ENCODE results near the gene SATB2.
A peak's percentile ranks its signal among the peaks of the same experiment; 100 is the strongest.

The SATB2 gene

DNA sequence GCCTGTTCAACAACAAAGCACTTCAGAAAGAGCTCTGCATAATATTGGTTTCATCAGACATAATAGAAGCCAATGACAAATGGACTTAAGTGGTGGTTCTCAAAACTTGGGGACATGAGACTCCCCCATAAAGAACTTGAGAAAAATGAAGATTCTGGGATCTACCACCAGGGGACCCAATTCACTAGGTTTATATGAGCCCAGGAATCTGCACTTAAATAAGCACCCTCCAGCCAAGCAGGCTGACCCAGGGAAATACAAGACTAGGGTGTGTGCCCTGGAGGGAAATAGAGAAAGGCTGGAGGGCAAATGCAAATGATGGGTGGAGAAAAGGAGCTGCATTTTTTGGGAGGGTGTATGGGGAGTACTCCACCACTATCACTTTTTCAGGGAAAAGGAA is 52.5 kb downstream of the SATB2 start:
- peak; percentile 22 for DNase-seq (ENCODE audit: low spot score)

DNA sequence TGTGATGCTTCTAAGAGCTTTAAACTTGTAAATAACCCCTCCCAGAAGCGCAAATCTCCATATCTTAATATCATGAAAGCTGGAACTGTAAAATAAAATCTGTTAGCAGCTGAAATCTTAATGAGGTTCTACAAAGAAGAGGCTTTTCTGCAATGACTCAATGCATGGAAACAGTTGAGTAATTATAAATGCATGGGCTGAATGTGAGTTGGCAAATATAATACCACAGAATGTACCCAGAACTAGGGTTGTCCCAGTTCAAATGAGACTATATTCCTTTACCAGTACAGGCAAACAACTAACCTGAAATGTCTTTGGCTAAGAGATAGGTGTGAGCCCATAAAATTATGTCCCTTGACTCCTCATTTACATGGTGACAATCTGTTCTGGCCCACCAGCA is 52.9 kb downstream of the SATB2 start:
- no peak for DNase-seq (ENCODE audit: low spot score)

DNA sequence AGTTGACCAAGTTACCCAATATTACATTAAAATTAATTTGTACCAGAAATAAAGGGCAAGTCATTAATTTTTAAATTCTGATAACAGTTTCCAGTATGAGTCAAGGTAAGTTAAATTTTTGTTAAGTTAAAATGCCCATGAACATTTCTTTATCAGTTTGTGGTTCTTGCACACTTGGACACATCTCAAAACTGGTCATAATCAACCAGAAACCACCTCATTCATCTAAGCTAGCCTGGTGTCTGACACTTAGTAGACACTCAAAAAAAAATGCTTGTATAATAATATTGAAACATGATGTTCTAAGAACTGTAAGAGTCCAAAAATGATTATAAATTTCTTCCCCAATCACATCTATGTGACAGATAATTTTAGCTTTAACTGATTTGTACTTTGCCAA is 62.4 kb downstream of the SATB2 start:
- no peak for DNase-seq (ENCODE audit: low spot score)

DNA sequence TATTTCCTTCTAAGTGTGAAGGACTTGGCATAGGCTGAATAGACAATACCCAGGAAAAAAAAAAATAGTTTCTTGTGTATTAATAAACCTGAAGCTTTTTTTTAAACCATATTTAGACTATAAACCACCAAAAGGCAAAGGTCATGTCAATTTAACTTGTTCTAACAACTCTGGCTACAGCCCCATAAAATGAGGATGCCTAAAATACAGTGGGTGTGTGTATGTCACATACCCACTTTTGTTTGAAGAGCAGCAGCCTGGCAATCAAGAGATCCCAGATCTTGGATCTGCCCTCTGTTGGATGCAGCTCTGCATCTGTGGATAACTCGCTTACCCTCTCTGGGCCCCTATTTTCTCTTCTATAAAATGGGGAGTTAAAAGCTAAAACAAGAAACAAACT is 65.4 kb downstream of the SATB2 start:
- no peak for DNase-seq (ENCODE audit: low spot score)

DNA sequence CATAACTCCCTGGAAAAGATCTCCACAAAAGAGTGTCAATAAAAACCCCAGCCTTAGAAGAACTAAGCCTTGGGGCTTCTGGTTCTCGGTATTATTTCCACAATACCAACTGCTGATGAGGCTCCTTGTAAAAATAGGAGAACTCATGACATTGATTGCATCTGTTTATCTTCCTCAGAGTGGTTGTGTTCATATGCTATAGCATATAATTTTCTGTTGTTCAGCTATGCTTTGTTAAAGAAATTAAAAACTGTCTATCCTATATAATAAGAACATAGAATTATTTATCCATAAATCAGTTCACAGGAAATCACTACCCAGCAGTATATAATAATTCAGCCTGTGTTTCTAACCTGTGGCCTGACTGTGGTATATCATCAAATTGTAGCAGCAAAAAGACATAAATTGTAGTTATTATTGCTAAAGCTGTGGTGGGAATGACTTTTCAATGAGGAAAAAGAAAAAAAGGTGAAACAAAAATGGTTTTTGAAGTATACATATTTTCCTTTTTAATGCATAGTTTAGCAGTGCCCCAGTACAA is 68.9 kb downstream of the SATB2 start:
- DNase-seq (ENCODE audit: low spot score): no peak

DNA sequence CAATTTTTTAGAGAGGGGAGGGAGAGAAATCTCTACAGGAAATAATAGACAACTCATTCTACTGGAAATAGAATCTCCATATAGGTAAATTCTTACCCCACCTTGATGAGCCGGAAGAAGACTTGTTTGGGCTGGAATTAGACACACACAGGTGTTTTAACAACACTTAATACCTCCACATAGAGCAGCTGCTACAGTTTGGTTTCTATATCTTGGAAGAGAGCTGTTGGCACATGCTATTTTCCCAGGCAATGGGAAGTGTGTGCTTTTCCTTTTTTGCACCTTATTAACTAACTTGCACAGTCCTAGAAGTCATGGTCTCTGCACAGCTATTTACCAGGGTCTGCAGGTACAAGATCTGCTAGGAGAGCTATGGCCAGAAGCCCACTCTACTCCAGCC is 73.7 kb downstream of the SATB2 start:
- no peak for DNase-seq (ENCODE audit: low spot score)

DNA sequence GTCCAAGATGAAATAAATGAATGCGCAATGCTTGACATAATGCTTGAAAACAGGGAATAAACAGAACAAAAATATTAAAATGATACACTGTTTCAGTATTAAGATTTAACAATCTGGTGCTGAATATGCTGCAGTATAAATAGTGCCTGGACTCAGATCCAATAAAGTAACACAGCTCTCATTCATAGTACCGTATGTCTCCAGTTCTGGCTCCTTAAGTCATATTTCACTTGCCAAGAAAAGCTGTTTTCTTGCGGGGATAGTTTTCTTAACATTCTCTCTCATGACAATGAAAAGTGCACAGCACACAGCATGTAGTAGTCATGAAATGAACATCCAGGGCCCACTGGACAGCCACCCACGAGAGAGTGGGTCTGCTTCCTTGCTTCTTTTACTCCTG is 74.7 kb downstream of the SATB2 start:
- no peak for DNase-seq (ENCODE audit: low spot score)

DNA sequence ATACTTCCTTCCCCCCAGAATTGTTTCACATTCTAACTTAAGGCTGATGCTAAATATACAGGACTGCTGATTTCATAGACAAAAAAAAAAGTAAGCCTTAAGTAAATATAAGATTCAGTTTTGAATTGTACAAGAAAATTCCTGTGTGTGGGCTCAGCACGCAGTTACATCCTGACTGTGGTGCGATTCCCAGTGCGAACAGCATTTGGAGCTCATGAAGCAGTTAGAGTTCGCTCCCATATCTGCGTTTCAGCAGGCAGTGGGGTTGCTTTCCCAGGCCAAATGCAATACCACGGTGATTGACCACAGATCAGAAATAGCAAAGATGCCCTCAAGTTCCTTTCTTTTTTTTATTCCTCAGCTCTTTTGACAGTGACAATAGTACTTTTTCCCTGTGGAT is 75.6 kb downstream of the SATB2 start:
- no peak for DNase-seq (ENCODE audit: low spot score)

DNA sequence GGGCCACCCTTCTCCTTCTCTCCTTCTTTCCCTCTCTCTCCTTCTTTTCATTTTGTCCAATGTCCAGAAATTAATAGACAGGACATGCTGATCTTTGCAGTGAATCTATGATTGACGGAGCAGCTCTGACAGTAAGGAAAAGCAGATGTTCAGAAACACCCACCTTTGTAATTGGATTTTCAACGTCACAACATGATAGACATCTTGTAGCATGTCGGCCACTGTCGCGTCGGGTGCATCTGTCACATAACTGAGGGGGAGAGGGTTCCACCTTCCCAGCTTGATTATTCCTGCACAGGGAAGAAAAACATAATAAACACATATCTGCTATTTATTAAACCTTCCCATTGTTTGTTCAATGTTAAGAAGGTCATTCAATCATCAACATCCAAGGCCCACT is 76.2 kb downstream of the SATB2 start:
- DNase-seq (ENCODE audit: low spot score): no peak

DNA sequence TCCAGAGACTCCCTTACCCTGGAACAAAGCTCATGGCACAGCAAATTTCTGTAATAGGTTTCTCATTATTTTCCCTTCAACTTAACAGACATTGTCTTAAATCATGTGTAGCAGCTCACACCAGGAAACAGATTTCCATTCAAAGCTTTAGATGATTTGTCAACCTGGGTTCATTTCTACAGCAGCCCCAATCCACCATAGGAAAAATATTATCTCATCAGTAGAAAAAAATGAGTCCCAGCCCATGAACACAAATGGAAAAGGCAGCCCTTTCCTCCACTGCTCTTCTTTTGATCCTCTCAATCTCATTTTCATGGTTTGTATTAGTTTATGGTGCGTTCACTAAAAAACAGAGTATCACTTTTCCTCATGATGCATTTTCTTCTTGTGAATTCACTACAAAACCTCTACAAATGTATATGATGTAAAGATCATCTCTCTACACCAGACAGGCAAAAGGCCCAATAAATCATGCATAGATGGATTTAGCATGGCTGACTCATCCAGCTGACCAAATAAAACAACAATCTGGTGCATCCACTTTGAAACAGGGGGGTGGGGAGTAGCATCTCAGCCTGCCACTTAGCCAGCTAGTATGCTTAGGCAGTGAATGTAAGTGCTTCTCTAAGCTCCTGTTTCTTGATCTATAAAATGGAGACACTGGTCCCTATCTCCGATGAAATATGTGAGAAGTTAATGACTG is 78.6 kb downstream of the SATB2 start:
- DNase-seq (ENCODE audit: low spot score): no peak

DNA sequence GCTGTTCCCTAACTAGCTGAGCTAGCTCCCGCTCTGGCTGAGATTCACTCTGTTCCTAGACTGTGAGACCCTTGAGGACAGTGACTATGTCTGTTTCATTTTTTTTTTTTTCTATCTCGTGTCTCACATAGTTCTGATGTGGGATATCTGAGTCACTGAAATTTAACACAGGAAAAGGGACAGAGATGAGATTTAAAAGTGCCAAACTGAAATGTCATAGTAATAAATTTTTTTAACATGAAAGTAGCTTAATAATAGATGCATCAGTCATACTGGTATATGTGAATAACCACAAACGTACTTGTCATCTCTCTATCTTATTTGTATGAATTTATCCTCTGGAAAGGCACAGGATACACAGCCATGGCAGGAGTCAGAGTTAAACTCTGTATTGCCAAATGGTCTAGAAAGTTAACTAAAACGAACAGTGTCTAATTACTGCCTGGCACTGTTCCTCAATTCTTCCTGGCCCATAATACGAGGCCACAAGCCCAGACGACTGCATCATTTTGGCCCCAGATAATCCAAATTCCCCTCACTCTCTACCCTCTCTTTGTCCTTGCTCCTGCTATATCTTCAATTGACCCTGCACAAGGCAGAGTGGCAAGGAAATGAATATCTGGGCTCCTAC is 87.5 kb downstream of the SATB2 start:
- no peak for DNase-seq (ENCODE audit: low spot score)

DNA sequence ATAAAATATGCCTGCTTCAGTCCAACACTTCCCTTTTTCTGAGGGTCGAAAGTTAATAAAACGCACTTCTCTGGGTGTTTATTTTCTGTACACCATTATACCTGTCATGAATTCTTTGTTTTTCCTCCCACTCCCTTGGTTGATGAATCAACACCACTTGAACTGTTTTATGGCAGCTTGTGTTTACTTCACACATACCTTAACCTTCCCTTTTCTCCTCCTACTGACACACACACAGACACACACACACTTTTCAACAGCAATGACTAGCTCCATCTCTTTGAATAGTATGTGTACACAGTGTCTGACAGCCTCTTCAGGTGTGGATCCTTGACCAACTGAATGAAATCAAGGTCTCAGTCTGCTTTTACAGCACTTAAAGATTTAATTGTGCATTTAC is 91.3 kb downstream of the SATB2 start:
- no peak for DNase-seq (ENCODE audit: low spot score)

DNA sequence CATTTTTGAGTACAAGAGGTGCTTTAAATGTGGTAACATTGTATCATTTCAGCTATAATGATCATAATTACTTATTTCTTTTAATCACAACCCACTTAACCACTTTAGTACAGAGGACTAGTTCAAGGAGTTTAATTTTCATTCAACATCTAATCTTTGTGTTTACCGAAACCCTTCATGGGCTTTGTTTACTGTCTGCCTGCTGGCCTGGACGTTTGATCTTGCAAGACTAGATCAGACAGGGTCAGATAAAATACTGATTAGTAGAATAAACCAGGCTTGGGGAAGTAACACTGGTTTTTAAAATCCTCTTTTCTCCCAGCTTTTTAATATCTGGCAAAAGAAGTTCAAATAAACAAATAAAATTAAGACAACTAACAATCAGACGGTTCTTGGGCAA is 93.6 kb downstream of the SATB2 start:
- DNase-seq (ENCODE audit: low spot score): no peak

DNA sequence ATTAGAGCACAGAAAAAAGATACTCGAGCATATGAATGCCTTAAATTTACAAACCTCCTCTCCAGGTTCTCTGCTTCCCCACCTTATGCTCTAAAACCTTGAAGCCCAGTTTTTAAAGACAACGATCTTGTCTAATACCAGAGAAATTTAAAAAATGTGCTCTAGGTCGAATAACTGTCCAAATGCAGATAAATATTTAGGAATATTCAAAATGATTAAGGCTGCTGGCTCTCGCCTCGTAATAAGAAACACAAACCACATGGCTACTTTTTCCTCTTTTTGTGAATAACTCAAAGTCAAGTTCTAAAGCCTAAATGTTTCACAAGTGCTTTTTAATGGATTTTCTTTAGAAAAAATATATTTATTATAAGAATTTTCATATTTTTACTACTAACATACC is 101.3 kb downstream of the SATB2 start:
- DNase-seq (ENCODE audit: low spot score): no peak

DNA sequence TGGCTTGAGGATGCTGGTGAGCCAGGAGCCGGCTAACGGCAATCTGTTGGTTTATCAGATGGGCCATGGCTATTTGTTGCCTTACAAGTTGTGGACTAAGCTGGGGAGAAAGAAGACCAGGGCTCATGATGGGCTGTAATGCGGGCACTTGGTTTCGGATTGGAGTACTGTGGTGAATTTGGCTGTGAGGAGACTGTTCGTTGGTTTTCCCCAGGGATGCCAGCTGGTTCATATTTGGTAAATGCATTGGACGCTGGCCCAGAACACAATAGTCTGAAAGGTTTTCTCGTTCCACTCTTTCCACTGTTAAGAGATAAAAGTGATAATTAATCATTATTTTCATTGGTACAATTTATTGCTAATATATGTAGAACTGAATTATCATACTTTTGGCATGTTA is 108.9 kb downstream of the SATB2 start:
- DNase-seq (ENCODE audit: low spot score): no peak

DNA sequence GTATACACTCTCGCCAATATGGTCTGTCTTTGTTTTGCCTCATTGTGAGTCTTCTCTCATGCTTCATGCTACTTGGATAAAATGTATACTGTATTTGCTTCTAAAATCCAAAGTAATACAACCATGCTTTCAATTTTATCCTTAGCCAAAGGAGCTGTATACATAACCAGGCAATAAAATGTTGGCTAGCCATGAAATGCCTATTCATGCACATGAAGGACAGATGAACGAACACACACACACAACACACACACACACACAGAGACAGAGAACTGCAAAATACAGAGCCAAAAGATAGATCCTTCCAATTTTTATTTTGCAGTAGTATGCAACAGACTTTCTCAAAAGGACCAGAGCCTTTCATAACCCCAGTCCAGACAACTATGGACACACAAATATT is 113.7 kb downstream of the SATB2 start:
- no peak for DNase-seq (ENCODE audit: low spot score)

DNA sequence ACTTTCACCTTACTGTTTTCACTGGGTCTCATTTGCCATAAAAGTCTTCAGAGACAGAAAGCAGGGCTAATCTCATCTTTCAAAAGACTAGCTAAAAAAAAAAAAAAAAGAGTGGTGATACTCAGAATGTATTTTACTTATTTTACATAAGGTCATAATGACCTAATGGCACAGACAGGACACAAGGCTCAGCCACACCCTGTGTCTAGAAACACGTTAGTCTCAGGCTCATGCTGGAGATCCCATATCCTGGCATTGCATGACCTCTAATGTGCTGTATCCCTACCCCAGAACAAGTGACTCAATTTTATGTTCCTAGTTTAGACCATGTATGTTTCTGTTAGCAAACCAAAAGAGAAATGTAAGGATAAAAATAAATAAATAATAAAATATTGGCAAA is 115.4 kb downstream of the SATB2 start:
- DNase-seq (ENCODE audit: low spot score): no peak

DNA sequence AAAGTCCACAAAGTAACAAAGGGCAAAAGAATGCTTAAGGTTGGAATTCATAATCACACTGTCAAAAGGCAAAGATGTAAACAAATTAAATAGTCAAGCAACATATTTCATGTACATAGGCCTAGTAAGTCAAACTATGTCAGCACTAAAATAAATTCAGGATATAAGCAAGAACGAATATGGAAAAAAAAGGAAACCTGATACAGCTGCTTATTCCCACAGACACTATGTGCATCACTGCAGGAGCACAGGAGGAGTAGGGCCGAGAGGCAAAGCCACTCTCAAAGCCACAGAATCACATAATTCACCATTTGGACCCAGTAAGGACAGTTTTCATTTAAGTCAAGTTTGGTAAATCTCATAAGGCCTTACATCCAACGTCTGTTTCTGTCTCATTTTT is 116.6 kb downstream of the SATB2 start:
- DNase-seq (ENCODE audit: low spot score): no peak

DNA sequence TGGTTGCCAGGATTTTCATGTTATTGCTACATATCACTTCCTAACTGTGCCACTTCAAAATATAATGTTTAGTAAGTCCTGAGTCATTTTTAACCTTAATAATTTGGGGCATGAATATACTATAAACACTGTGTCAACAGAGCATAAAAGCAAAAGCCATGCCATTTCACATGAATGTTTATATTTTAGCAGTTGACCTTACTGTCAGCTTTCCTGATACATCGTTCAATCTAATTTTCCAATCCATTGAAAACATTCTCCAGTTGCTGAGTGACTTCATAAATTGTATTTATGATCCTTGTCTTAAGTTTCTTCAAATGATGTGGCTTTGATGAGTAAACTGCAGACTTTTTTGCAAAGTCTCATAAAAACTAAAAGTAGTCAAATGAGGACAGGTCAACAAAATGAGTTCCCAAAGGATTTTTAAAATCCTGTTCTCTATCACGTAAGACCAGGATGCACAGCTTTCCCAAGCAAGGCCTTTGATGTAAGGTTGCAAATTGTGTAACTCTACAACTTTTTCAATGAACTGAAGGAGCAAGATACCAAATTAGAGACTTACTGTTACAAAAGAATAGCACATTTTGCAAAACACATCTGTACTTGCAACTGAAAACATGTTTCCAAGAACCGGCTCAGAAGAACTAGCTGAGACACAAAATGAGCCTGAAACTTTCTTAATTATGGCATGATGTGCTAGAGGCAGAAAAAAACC is 117.7 kb downstream of the SATB2 start:
- DNase-seq (ENCODE audit: low spot score): no peak

DNA sequence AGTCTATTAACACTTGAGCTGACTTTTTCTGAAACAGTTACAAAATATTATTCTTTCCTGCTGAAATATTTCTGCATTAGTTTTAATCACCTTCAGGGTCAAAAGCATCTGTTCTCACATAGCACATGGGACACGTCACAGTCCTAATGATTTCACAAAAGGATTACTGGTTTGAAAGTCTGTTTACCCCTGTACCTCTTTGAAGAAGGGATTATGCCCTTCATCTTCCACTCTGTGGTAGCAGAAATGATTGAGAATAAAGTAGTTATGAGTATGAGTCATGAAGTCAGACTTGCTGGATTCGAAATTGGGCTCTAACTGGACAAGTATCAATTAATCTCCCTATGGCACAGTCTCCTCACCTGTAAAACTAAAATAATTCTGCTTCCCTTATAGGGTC is 121.2 kb downstream of the SATB2 start:
- no peak for DNase-seq (ENCODE audit: low spot score)

DNA sequence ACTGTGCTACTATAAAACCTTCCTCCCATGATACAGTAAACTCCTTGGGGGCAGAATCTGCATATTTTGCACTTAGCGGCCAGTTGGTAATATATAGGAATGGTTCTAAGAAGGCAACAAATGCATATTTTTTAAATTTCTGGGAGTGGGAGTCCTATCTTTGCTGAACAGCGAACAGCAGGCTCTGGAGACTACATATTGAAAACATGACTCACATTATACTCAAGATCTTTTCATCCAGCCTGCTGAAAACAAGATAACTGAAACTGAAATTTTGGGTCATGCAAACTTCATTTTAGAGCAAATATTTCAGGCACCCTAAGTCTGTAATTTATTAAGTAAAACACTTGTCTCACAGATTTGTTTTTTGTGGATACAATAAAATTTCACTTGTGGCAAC is 122.2 kb downstream of the SATB2 start:
- no peak for DNase-seq (ENCODE audit: low spot score)

DNA sequence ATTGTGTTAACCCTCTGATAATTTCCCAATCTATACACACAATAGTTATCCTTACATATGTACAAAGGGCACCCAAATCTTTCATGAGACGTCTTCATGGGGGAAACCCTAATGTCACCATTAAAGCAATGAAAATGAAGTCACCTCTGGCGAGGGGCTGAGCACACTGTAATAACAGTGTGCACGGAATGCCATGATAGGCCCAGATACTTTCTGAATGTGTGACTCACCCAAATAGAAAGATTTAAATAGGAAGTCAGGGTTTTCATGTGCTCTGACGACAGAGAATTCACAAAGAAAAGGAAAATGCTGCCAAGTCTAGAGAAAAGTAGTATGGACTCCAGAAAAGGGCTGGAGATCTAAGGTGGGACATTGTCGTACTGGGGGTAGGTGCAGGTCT is 128.3 kb downstream of the SATB2 start:
- no peak for DNase-seq (ENCODE audit: low spot score)

DNA sequence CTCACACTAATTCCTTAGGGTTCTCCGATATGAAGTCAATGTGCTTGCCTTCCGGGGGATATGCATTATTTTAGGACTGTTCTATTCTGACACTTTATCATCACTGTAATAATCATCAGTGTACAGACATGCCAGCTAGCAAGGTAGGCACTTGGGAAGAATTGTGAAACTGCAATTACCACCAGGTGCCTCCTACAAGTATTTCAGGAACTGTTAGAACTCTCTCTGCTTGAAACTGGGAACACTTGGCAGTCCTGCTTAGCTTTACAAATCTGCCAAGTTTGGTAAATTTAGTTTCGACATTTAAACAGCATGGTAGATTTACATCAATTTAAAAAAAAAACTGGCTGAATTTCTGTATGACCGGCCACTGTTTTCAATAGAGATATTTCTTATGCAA is 128.7 kb downstream of the SATB2 start:
- DNase-seq (ENCODE audit: low spot score): no peak
